Fibroblast of skin of abdomen (primary cell): Measurements from ENCODE around the gene DHRS7B.
A peak's percentile ranks its signal among the peaks of the same experiment; 100 is the strongest.

Experiments used
- DNase-seq: peaks from one replicate; pipeline ENCODE4 v3.0.0-alpha.2; 2013

DHRS7B gene

DNA sequence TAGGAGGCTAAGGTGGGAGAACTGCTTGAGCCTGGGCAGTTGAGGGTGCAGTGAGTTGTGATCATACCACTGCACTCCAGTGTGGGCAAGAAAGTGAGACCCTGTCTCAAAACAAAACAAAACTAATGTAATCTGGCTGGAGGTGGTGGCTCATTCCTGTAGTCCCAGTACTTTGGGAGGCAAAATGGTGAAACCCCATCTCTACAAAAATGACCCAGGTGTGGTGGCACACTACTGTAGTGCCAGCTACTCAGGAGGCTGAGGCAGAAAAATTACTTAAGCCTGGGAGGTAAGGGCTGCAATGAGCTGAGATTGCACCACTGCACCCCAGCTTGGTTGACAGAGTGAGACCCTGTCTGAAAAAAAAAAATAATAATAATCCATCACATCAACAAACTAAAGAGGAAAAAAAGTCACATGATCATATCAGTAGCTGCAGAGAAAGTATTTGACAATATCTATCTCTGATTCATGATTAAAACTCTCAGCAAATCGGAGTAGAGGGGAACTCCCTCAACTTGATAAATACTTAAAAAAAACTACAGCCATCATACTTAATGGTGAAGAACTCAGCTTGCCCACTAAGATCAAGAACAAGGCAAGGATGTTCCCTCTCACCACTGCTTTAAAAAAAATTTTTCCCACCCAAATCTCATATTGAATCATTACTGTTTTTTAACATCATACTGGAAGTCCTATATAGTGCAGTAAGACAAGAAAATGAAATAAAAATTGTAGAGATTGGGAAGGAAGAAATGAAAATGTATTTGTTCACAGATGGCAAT, 31.0 kb downstream of the DHRS7B start:
- no peak for DNase-seq

DNA sequence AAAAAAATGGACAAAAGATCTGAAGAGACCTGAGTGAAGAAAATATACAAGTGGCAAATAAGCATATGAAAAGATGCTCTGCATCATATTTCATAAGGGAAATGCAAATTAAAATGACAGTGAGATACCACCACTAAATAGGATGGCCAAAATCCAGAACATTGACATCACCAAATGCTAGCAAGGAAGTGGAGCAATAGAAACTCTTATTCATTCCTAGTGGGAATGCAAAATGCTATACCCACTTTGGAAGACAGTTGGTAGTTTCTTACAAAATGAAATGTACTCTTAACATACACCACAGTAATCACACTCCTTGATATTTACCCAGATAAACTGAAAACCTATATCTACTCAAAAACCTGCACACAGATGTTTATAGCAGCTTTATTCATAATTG, 33.6 kb downstream of the DHRS7B start:
- DNase-seq, result no peak

DNA sequence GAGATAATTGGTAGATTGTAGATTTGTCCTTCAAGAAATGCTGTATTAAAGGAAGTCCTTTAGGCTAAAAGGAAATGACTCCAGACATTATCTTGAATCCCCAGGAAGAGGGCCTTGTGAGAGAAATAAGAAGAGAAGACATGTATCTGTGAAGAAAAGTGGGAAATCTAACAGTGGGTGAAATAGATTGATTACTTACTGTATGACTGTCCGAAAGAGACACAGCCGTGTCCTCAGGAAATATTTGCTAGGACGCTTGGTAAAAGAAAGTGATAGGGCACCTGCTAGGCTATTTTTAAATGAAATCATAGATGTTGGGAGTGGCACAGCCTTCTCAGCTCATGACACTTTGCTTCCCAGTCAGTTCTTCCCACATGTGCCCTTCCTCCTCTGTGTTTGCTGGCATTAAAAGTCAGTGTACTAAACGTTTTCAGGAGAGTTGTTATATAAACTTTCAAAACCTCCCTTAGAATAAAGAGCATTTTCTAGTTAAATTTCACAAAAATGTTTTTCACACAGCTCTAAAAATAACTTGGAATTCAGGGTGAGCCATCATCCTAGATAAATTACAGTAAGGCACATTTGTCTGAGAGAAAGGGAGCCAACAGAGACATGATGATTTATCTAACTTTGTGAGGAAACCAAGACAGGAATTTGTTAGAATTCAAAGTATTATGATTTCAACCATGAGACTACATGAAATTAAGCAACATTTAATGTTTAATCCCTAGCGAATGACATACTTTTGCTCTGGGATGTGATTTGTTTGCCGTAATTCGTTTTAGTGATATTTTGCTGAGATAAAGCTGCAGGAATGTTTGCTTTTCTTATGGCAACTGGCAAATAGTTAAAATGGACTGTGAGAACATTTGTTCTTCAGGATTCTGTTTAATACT, 35.0 kb downstream of the DHRS7B start:
- DNase-seq, result peak; percentile 80

DNA sequence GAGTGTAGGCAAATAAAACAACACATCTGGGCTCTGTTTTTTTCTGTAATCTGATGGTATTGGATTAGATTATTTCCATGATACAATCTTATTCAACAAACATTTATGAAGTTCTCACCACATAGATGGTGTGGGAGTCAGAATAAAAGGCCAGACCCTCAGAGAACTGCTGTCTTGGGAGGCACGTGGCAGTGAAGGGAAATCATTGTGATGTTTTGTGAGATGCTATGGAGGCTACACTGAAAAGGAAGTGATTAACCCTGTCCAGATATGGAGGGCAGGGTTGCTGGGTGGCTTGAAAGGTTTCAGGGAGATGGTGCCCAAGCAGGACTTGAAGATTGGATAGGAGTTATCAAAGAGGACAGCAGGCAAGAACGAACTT, 35.6 kb downstream of the DHRS7B start:
- DNase-seq, result no peak

DNA sequence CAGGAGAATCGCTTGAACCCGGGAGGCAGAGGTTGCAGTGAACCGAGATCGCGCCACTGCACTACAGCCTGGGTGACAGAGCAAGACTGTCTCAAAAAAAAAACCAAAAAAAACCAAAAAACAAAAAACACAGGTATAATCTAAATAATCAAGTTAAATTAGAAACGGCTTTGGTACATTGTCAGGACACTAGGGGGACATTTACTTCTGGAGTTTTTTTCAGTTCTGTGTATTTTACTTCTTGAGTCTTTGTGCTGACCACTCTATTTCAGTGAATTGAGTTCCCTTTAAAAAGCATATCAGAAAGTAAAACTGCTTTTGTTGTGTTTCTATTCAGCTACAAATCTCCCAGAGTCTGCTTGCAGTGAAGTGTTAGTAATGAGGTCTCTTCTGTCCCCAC, 36.3 kb downstream of the DHRS7B start:
- DNase-seq, result no peak

DNA sequence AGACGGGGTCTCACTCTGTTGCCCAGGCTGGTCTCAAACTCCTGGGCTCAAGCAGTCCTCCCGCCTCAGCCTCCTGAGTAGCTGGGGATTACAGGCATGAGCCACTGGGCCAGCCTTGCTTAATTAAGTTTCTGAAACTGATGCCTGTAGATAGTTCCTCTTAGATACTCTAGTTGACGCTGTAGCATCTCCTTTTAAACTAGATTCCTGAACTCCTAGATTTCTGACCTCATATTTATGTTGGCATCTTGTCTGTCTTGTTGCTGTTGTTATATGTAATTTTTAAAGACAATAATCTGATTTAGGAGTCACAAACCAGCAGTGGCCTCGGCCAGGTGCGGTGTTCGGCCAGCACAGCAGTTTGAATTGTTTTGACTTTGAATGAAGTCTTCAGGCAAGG, 37.5 kb downstream of the DHRS7B start:
- no peak for DNase-seq

DNA sequence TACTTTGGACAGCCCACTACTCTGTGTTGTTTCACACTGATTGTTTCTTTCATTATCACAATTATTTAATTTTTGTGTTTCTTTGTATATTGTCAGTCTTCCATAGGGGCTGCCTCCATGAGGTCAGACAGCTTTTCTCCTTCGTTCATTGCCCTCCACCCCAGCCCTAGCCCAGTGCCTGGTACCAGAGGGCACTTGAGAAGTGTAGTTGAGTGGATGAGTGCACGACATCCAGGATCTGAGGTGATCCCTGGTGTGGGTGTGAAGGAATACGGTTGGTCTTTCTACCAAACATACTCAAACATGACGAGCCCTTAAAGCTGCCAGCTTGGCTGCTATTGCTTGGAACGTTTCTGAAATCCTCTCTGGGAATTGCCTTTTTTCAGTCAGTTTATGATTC, 37.9 kb downstream of the DHRS7B start:
- no peak for DNase-seq

DNA sequence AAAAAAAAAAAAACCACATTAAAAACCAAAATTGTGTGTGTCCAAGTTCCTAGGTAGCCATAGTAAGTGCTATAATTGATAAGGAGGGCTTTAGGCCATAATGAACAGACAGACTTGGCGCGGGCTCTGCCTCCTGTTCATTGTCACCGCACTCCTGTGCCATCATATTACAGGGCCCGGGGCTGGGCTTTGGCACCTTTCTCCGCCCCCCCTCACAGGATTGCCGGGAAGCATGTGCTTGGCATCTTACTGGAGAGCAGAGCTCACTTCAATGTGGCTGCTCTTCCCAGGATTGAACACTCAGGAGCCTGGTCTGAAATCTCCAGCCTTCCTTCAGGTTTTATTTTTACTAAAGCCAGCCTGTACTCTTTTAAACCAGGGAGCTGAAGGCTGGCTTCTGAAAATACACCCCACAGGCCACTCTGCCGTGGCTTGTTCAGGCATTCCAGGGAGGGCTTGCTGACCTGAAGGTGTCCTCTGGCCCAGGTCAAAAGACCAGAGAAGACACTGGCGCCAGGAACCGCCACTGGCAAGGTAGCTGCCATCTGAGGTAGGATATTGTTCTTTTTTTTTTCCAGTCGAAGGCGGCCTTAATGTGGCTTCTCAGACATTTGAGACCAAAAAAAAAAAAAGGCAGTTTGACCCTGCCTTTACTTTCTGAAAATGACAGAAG, 39.3 kb downstream of the DHRS7B start:
- DNase-seq, result no peak

DNA sequence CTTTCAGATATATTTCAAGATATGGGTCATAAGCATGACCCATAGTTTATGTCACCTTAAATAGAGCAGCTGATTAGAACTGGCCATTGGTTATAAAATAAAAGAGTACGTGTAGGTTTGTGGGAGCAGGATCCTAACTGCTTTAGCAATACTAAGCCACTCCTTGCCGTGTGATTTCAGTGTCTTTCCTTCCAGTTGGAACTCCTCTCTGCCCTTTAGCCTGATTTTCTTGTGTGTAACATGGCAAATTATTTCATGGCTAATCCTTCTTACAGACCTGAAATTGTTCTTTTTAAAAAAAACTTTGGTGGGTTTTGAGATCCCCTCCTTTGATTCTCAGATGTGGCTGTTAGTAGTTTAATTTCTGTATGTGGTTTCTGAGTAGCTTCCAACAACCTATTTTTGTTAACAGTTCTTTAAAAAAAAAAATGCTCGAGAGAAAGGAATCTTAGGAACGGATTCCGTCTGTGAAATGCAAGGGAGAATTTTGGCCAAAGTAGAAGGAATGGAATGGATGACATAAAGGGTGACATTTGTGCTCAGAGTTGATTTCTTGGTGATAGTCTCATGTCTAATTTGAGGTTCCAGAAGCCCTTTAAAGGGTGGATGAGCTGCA, 39.9 kb downstream of the DHRS7B start:
- peak; percentile 63 for DNase-seq

DNA sequence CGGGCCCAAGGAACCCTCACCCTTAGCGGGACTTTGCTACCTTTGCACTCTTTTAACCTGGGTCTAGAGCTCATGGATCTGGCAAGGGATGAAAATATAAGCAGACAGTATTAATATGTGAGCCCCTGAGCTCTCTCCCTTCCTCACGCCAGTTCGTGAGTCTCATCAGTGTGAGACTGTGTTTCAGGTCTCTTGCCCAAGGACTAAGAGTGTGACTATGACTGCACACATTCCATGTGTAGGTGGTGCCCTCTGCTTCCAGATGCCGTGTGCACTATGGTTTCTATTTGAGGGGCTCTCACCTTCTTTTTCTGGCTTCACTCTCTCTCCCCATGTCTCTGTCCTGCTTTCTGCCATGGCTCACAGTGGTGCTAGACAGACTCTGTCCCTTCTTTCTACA, 40.5 kb downstream of the DHRS7B start:
- no peak for DNase-seq

DNA sequence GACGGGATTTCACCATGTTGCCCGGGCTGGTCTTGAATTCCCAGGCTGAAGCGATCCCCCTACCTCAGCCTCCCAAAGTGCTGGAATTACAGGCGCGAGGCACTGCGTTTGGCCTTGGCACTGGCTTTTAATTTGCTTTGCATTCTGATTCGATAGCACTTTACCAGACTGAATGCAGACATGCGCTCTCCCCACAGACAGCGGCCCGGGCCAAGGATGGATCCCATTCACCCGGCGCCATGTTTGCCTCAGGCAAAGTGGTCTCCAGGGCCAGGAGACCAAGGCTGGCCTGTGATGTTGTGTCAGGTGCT, 41.7 kb downstream of the DHRS7B start:
- DNase-seq, result no peak

DNA sequence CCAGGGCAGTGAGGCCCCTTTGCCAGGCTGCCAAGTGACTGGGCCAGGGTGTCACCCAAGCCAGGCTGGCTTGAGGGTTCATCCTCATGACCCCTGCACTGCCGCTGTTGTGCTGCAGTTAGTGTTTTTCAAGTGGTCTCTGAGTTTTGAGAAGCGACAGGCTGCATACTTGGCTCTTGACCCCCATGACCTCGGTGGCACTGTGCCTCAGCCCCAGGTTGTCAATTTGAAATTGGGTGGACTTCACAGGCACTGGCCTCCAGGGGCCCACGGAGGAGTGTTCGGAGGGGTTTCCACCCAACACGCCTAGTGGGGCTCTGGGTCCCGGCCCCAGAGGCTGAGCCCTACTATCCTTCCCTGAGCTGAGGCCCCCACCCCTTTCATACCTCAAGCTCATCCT, 42.7 kb downstream of the DHRS7B start:
- DNase-seq, result no peak

DNA sequence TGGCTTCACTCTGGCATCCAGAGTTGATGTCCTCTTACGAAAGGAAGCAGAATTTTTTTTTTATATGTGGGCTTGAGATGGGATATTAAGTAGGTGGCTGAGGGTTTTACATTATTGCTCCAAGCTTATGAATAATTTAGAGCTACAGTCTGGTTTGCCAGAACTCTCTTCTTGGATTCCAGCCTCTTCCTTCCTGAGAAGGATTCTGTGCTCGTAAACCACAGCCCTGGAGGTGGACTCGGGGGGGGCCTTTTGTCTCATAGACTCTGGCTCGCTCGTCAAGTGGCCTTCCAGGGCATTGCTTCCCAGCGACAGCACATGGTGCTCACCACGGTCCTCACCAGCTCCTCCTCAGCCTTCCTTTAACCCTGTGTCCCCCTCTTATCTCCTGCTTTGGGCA, 44.0 kb downstream of the DHRS7B start:
- DNase-seq, result peak; percentile 12

DNA sequence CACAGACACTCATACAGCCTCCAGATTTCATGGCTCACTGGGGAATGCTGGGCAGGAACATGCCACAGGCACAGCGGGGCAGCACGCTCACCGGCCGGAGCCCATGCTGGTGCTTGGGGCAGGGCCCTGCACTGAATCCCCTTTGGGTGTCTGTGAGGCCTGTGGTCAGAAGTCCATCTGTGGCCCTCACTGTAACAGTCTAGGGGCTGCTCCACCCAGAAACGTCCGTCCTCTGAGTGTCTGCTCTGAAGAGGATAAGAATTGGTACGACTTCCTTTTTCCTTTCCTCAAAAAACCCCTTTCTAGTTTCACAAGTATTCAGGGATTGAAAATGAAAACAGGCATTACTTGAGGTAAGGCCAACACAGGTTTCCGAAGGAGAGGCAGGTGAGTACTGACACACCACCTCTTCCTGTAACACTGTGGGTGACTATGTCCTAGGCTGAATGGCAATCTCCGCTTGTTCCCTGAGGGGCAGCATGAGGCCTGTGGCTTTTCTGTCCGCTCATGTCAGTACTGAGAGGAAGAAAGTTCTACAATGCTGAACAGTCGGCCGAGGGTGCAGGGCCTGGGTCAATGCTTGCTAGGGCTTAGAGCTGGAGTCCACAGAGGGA, 44.7 kb downstream of the DHRS7B start:
- DNase-seq, result no peak

DNA sequence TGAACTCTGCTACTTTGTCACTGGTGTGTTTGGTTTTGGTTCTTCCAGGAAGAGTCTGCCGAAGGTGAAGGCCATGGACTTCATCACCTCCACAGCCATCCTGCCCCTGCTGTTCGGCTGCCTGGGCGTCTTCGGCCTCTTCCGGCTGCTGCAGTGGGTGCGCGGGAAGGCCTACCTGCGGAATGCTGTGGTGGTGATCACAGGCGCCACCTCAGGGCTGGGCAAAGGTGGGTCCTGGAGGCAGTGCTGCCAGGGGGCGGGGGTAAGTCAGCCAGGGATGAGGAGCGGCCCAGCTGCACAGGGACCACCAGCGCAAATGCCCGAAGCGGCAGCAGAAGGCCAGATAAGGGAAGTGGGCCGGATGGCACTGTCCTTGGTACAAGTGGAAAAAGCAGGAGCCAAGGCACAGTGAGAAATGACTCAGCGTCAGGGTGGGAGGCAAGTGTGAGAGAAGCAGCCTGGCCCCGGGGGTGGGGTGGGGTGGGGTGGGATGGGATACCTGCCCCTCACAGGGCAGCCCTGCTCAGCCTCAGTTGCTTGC, 45.3 kb downstream of the DHRS7B start:
- no peak for DNase-seq

DNA sequence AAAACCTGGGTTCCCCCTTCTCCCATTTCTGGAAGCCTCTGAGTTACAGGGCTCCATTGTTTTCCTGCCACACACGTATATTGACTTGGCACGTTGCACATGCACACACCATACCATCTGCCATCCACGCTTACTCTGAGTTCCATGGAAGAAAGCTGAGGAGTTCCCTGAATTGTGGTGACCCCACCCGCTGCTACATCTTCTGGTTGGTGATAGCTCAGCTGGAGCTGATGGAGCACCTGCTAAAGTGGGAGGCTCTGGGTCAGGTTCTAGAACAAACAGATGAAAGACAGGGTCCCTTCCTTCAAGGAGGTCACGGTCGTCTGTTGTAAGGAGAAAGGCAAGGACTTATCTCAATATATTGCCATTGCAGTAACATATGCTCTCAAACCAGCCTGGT, 46.1 kb downstream of the DHRS7B start:
- no peak for DNase-seq

DNA sequence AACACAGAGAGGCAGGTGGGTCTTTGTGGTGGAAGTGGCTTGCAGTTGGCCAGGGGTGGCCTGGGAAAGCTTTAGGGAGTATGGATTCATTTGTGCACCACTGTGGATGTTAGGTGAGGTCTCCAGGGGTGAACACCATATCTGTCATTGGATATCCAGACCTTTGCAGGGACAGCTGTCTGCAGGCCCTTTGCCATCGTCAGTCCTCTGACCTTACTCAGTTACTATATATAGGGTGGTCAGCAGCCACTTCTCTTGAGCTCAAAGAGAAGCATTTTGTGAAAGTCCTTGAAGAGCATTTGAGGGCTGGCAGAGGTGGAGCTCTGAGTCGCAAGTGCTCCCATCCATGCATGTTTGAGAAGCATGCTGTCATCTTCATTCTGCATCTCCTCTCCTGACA, 46.8 kb downstream of the DHRS7B start:
- DNase-seq, result no peak

DNA sequence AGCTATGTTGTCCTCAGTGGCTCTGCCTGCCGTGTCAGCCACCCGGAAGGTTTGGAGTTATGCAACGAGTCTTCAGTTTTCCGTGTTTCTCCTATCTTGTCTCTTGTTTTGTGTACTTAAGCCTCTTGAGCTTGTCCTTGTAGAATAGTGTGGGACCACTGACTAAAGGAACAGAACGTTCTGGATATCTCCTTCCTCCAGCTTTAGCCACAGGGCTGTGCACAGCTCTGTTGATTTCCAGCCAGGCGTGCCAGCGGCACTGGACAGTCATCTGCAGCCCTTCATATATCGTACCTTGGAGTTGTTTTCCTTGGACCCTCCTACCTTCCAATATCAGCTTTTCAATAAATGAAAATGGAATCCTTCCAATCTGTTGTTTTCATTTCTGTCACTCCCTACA, 47.4 kb downstream of the DHRS7B start:
- DNase-seq, result no peak

DNA sequence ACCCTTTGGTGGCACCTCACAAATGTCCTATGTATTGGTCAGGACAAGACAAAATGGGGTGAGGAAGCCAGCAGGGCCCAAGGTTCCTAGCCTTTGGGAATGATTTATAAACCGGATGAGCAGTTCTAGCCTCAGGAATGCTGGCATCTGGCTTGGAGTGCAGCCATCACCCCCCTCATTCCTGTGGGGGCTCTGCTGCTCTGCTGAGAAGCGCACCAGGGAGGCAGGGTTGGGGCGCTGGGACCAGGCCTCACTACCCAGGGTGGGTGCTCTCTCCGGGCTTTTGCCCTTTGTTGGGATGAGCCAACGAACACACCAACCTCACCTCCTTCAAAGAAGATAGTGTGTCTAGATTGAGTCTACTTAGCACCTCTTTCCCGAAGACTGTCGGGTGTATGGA, 47.9 kb downstream of the DHRS7B start:
- DNase-seq, result peak; percentile 81

DNA sequence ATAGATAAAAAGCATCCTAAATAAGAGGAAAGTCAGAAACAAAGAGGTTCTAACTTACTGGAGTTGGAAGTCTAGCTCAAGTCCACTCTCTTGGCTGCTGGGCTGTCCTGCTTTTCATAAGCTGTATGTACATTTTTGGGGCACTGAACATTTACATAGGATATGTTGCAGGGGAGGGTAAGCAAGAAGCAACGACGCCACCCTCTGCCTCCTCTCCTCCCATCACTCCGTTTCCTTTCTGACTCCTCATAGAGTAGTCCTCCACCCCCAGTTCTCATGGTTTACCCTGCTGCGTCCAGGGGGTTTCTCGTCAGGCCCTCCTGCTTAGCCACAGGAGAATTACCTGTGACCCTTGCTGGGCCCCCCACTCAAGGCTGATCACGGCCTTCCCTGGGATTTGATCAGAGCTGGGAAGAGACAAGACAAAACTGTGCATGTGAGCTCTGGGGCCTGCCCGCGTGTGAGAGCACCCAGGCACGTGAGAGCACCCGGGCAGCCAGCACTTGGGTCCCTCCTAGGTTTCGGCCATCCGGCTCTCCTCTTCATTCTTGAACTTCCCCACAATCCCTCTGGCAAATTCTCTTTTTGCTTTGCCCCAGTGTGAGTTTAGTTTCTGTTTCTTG, 50.1 kb downstream of the DHRS7B start:
- no peak for DNase-seq

DNA sequence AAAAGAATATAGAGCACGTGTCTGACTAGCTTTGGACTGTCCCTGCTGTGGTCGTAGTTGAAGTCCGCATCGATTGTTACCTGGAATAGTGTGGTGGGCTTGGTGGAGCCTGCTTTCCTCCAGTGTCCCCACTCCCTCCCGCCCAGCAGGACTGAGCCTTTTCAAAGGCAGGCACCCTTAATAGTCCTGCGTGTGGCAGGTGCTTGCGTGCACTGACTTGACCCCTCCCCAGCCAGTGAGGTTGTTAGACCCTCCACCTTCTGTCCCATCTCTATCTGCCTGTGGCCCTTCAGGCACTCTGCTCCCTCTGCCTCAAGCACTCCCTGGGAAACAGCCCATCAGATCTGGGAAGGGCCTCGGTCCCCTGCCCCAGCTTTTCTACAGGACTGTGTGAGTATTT, 50.6 kb downstream of the DHRS7B start:
- no peak for DNase-seq
